Astrocyte (in vitro differentiated cells and primary cell): ENCODE measurements around the gene NGDN. TPM values are rescaled to one million over a fixed set of nuclear protein-coding genes. Genes with fewer than 3 reads are reported as not detected.
A peak's percentile ranks its signal among the peaks of the same experiment; 100 is the strongest.

Experiments used
- DNase-seq: peaks from one replicate; pipeline ENCODE4 v3.0.0-alpha.2; 2010; ENCODE audit warnings: low read depth
- FAIRE-seq: peaks from 2 replicates; lab custom pipeline; 2011; peaks lifted over from hg19 to GRCh38; lab: Jason Lieb, UNC
- H2AFZ ChIP-seq: 2 replicates; pipeline ENCODE4 v1.6.0; 2012; ENCODE audit warnings: low read depth, low read length, inconsistent platforms
- H3K27ac ChIP-seq: 2 replicates; pipeline ENCODE4 v1.5.1; 2011; ENCODE audit warnings: low read depth, low read length, inconsistent platforms
- H3K27me3 ChIP-seq: 2 replicates; pipeline ENCODE4 v1.6.0; 2011; ENCODE audit warnings: low read length, inconsistent platforms; ENCODE audit not compliant: insufficient read depth
- H3K36me3 ChIP-seq: 2 replicates; pipeline ENCODE4 v1.5.1; 2011; ENCODE audit warnings: low read length, inconsistent platforms; ENCODE audit not compliant: insufficient read depth
- H3K4me1 ChIP-seq: 2 replicates; pipeline ENCODE4 v1.5.1; 2011; ENCODE audit warnings: low read length, inconsistent platforms; ENCODE audit not compliant: insufficient read depth
- H3K4me2 ChIP-seq: 2 replicates; pipeline ENCODE4 v1.6.0; 2012; ENCODE audit warnings: low read length, inconsistent platforms
- H3K4me3 ChIP-seq: 2 replicates; pipeline ENCODE4 v1.5.1; 2011; ENCODE audit warnings: low read depth, mild to moderate bottlenecking, low read length, inconsistent platforms; ENCODE audit not compliant: insufficient read depth
- H3K79me2 ChIP-seq: 2 replicates; pipeline ENCODE4 v1.6.0; 2012; ENCODE audit warnings: mild to moderate bottlenecking, low read length, inconsistent platforms; ENCODE audit not compliant: insufficient read depth
- H3K9ac ChIP-seq: 2 replicates; pipeline ENCODE4 v1.6.0; 2012; ENCODE audit warnings: mild to moderate bottlenecking, low read length, inconsistent platforms
- H3K9me3 ChIP-seq: 2 replicates; pipeline ENCODE4 v1.5.1; 2012; ENCODE audit warnings: low read depth, mild to moderate bottlenecking, low read length, inconsistent platforms; ENCODE audit not compliant: insufficient read depth
- H4K20me1 ChIP-seq: 2 replicates; pipeline ENCODE4 v1.6.0; 2012; ENCODE audit warnings: low read length, inconsistent platforms; ENCODE audit not compliant: insufficient read depth
- H3K27ac Mint-ChIP-seq: one replicate; pipeline ENCODE4 v1.8.0; 2021; ENCODE audit warnings: mild to moderate bottlenecking, mixed read lengths; ENCODE audit not compliant: unreplicated experiment
- H3K27me3 Mint-ChIP-seq: one replicate; pipeline ENCODE4 v1.8.0; 2021; ENCODE audit warnings: low read depth, mixed read lengths; ENCODE audit not compliant: unreplicated experiment
- H3K36me3 Mint-ChIP-seq: one replicate; pipeline ENCODE4 v1.8.0; 2021; ENCODE audit warnings: low read depth, mixed read lengths; ENCODE audit not compliant: unreplicated experiment
- H3K4me1 Mint-ChIP-seq: one replicate; pipeline ENCODE4 v1.8.0; 2021; ENCODE audit warnings: low read depth, mixed read lengths; ENCODE audit not compliant: unreplicated experiment
- H3K4me3 Mint-ChIP-seq: one replicate; pipeline ENCODE4 v1.8.0; 2021; ENCODE audit warnings: mild to moderate bottlenecking, moderate library complexity, mixed read lengths; ENCODE audit not compliant: unreplicated experiment
- H3K9me3 Mint-ChIP-seq: one replicate; pipeline ENCODE4 v1.8.0; 2021; ENCODE audit warnings: mild to moderate bottlenecking, mixed read lengths; ENCODE audit not compliant: unreplicated experiment
- EZH2 ChIP-seq: IDR thresholded peaks from 2 replicates; pipeline ENCODE4 v1.6.1; 2012; ENCODE audit warnings: mild to moderate bottlenecking, low read length, inconsistent platforms; ENCODE audit not compliant: insufficient read depth
- total RNA-seq: library from RNA; stranded (reverse); gene quantifications from 2 replicates; pipeline ENCODE4 v1.2.1, GENCODE V29; 2021
- TF ChIP-seq, protein P1 (sequence below): IDR thresholded peaks from 2 replicates; pipeline ENCODE4 v1.5.1; 2011; ENCODE audit warnings: low read depth, mild to moderate bottlenecking, inconsistent platforms, low read length, moderate library complexity; ENCODE audit not compliant: insufficient read depth

NGDN gene
- total RNA-seq, 1 donor from 2014 or later, result 28.6 TPM

DNA sequence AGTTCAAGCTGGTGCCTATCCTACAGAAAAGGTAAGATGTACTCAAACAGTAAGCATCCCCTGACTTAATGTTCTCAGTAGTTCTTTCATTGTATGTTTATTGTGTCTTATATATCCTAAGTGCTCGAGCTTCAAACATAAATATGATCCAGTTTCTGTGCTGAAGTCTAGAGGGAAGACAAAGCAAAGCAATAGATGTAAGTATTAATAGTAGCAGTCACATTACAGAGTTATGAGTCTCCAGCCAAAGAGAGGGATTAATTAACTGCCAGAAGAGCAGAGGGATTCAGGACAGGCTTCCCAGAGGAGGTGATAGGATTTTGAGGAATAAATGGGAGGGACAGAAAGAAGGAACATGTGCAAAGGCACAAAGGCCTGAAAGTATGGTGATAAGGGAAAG, 1.4 kb downstream of the NGDN start:
- no peak for DNase-seq
- FAIRE-seq, result no peak
- Histone ChIP-seq H3K9me3 (no peaks in the 10 kb centered on the region), H3K4me3 (no peak overlapping the region), H3K27ac (no peak overlapping the region), H3K4me2 (no peak overlapping the region), H2AFZ (no peak overlapping the region), H3K27me3 (no peaks in the 10 kb centered on the region), H3K36me3 (peaks cover 27% of the 10 kb centered on the region), H3K9ac (no peak overlapping the region), H3K4me1 (peaks cover 4% of the 10 kb centered on the region), H3K79me2 (peaks cover 22% of the 10 kb centered on the region), H4K20me1 (peaks cover 3% of the 10 kb centered on the region)
- Mint-ChIP-seq H3K27me3 (no peaks in the 10 kb centered on the region), H3K4me3 (no peak overlapping the region), H3K27ac (no peak overlapping the region), H3K4me1 (peaks cover 5% of the 10 kb centered on the region), H3K36me3 (peaks cover under 1% of the 10 kb centered on the region), H3K9me3 (peaks cover 2% of the 10 kb centered on the region)
- TF ChIP-seq EZH2, result no peak

DNA sequence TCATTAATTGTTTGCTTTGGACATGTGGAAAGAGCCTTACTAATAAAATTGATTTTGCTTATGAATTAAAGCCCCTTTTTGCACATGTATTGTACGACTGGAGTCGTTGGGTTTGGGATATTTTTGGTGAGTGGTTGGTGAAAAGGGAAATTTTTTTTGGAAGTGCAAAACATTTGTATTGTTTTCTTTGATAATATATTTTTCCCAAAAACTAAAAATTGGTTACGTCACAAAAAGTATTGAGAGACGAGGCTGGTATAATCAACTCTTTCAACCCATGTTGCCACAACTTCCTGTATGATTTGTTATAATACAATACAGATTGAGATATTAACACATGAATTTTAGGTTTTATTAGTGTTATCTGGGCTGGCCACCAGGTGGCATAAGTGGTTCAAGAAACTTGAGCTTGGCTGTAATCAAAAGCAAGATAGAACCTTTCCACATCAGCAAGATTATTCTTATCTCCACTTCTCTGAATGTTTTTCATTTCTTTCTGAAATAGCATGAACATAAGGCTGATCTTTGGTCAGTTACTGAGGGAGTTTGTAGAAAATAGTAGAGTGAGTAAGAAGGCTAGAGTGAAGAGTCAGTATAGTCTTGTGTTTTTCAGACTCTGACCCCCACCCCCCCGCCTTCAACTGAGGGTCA, 8.7 kb downstream of the NGDN start:
- H3K4me3 Mint-ChIP-seq, result no peak overlapping the region
- no peaks in the 10 kb centered on the region for H3K27me3 ChIP-seq
- peaks cover 7% of the 10 kb centered on the region for H3K4me1 Mint-ChIP-seq
- no peak overlapping the region for H3K4me3 ChIP-seq
- no peak overlapping the region for H2AFZ ChIP-seq
- no peaks in the 10 kb centered on the region for H3K79me2 ChIP-seq
- no peaks in the 10 kb centered on the region for H3K9me3 Mint-ChIP-seq
- no peak overlapping the region for H3K9ac ChIP-seq
- no peak overlapping the region for H3K27ac ChIP-seq
- no peaks in the 10 kb centered on the region for H3K9me3 ChIP-seq
- no peak for TF ChIP-seq EZH2
- TF ChIP-seq, protein P1, sequence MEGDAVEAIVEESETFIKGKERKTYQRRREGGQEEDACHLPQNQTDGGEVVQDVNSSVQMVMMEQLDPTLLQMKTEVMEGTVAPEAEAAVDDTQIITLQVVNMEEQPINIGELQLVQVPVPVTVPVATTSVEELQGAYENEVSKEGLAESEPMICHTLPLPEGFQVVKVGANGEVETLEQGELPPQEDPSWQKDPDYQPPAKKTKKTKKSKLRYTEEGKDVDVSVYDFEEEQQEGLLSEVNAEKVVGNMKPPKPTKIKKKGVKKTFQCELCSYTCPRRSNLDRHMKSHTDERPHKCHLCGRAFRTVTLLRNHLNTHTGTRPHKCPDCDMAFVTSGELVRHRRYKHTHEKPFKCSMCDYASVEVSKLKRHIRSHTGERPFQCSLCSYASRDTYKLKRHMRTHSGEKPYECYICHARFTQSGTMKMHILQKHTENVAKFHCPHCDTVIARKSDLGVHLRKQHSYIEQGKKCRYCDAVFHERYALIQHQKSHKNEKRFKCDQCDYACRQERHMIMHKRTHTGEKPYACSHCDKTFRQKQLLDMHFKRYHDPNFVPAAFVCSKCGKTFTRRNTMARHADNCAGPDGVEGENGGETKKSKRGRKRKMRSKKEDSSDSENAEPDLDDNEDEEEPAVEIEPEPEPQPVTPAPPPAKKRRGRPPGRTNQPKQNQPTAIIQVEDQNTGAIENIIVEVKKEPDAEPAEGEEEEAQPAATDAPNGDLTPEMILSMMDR, result peak; percentile 79
- no peak for FAIRE-seq
- H3K27me3 Mint-ChIP-seq, result no peaks in the 10 kb centered on the region
- H3K36me3 ChIP-seq, result peaks cover 37% of the 10 kb centered on the region
- DNase-seq, result peak; percentile 40
- peaks cover 5% of the 10 kb centered on the region for H3K36me3 Mint-ChIP-seq
- H3K27ac Mint-ChIP-seq, result no peak overlapping the region
- peaks cover 46% of the 10 kb centered on the region for H4K20me1 ChIP-seq
- H3K4me2 ChIP-seq, result no peak overlapping the region
- no peaks in the 10 kb centered on the region for H3K4me1 ChIP-seq

DNA sequence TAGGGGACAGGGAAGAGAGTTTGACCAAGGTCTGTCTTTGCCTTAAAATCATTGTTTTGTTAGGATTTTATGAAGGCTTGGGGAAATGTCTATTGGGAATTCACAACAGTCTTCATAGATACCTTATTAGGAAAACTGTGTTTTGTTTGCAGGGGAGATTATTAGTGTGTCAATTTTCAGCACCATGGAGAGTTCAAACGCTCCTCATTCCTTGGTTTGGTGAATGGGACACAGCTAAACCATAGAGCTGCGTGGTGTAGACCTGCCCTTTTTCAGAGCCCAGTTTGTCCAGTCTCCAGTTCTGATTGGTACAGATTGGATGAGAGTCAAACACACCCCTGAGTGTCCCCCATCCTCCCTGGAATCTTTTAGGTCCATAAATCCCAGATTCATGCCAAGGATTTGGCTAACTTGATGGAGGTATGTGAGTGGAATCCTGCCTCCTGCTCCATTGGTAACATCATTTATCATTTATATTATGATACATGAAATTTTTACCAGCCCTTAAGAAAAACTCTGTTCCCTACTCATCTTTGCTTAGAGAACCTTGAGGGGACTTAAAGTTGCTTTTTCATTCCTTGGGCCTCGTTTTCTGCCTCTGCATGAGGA, 12.0 kb downstream of the NGDN start:
- peaks cover 22% of the 10 kb centered on the region for H3K36me3 ChIP-seq
- Mint-ChIP-seq H3K4me3 (no peak overlapping the region), H3K27me3 (no peaks in the 10 kb centered on the region), H3K27ac (no peak overlapping the region), H3K9me3 (no peaks in the 10 kb centered on the region), H3K4me1 (peaks cover 7% of the 10 kb centered on the region), H3K36me3 (no peaks in the 10 kb centered on the region)
- H3K27ac ChIP-seq, result no peak overlapping the region
- no peak overlapping the region for H2AFZ ChIP-seq
- no peak overlapping the region for H3K9ac ChIP-seq
- no peak overlapping the region for H3K4me3 ChIP-seq
- no peak for TF ChIP-seq EZH2
- TF ChIP-seq, protein P1, result no peak
- no peaks in the 10 kb centered on the region for H3K79me2 ChIP-seq
- H3K4me1 ChIP-seq, result no peaks in the 10 kb centered on the region
- FAIRE-seq, result no peak
- H3K9me3 ChIP-seq, result no peaks in the 10 kb centered on the region
- peaks cover 48% of the 10 kb centered on the region for H4K20me1 ChIP-seq
- no peak for DNase-seq
- H3K27me3 ChIP-seq, result no peaks in the 10 kb centered on the region
- no peak overlapping the region for H3K4me2 ChIP-seq
